Measurements from ENCODE around the gene CLEC19A.

CLEC19A gene

GRCh38 chr16:19285431-19285830, at the start of gene CLEC19A:
Gene CLEC19A (plus strand): TSS chr16:19285731. CDS start chr16:19285852, 121 bp downstream.
- no peak for DNase-seq (ENCODE audit: low read depth)

- DNase-seq (ENCODE audit: low read depth) = no peak
Measured at GRCh38 chr16:19235886-19236285, 49.6 kb upstream of the CLEC19A start.

- DNase-seq (ENCODE audit: low read depth) = no peak
Measured at GRCh38 chr16:19236561-19237209, 48.8 kb upstream of the CLEC19A start.

DNA sequence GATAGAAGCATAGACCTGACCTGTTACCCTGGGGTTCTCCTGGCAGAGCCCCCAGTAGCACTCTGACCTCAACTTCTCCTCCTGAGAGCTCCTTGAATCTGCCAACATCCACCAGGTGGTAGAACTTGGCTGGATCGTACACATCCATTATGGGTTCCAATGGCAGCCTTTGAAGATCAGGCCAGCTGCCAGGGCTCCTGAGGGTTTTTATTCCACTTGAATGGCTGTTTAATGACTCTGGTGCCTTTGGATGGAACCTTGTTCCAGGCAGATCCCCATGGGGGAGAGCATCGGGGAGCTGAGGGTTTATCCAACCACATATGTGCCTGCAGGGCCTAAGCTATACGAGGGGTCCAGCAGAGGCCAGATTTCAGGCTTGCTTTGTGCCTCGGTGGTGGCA, 47.1 kb upstream of the CLEC19A start:
- DNase-seq (ENCODE audit: low read depth) = no peak

DNA sequence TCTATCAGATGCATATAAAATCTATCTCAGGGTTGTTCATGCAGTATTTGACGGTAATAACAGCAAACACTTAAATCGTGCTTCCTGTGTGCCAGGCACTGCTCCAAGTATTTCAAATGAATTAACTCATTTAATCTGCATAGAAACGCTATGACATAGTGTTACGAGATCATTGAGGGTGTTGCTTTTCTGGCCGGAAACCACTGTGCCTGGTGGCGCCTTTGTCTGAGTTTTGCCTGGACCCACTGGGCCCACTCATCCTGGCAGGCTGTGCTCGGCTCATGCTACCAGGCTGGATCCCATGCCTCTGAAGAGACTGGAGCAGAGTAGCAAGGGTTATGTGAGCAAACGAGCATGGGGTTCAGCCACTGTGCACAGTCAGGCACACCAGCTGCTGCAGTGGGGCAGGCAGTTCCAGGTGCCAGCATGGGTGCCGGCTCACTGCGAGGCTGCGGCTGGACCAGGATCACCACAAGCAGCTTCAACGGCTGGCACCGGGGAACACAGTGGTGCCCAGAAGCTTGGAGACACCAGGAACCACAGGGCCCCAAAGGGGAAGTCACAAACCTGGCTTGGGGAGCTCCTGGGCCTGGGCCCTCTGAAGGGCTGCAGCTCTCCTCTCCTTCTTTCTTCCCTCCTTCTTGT, 45.9 kb upstream of the CLEC19A start:
- no peak for DNase-seq (ENCODE audit: low read depth)

- no peak for DNase-seq (ENCODE audit: low read depth)
Measured at GRCh38 chr16:19240494-19240893, 45.0 kb upstream of the CLEC19A start.

DNA sequence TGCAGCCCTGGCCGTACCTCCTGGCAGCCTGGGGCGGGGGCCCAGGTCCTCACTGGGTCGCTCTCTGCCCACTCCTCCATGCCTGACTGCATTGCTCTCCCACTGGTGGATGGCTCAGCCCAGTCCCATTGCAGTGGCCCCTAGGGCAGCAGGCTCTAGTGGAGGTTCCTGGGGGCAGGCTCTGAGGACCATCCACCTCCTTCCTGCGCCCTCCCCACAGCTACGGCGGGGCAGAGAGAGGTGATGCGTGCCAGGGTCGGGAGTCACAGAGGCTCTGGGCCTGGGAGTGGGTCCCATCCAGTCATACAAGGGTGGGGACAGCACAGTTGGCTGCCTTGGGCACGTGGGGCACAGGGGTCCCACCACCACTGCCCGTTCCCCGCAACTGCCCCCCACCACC, 44.0 kb upstream of the CLEC19A start:
- no peak for DNase-seq (ENCODE audit: low read depth)

- DNase-seq (ENCODE audit: low read depth) = no peak
Measured at GRCh38 chr16:19242186-19242585, 43.3 kb upstream of the CLEC19A start.

DNA sequence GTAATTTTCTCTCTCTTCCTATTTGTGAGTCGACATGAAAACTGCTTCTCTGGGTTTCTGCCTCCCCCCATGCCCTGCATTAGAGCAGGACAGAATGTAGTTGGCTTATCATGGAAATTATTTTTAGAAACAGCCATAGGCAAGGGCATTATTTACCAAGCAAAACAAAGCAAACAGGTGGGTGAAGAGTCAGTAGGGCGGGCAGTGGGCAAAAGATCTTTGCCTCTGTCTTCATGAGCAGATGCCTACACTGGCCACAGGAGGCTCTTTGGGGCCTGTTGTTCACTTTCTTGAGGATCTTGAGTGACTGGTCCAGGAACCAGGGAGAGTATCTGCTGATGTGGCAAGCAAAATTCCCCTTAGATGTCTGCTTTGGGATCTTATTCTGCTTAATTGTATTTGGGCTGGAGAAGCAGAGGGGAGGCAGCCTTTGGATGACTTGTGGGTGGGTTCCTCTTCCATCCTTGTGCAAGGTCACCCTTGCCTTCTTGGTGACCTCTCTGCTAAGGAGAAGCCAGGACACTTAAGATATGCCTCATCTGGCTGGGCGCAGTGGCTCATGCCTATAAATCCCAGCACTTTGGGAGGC, 42.5 kb upstream of the CLEC19A start:
- DNase-seq (ENCODE audit: low read depth) = no peak

DNA sequence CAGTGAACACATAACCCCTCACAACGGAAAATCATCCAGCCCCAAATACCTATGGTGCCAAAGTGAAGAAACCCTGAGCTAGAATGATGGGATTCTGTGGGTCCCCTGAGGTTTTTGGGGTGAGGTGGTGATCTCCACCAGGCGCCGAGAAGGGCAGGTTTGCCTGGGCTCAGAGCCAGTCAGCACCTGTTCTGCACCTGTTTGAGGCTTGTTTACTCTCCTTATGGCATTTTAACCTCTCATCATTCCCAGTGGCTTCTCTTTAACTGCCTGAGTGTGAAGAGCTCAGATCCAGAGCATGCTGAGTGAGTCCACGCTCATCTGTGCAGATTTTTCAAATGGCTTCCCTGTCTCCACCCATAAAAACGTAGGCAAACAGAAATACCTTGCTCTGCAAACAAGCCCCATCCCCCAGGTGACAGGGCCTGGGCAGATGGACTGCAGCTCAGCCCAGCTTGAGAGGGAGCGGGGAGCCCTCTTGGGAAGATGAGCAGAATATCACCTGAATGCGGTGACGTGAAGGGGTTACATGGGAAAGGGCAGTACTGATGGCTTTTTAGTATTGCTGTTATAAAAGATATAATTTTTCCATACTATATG, 40.1 kb upstream of the CLEC19A start:
- no peak for DNase-seq (ENCODE audit: low read depth)

- no peak for DNase-seq (ENCODE audit: low read depth)
Measured at GRCh38 chr16:19252904-19253303, 32.6 kb upstream of the CLEC19A start.

GRCh38 chr16:19254611-19255010, 30.9 kb upstream of the CLEC19A start:
- DNase-seq (ENCODE audit: low read depth) = no peak

DNA sequence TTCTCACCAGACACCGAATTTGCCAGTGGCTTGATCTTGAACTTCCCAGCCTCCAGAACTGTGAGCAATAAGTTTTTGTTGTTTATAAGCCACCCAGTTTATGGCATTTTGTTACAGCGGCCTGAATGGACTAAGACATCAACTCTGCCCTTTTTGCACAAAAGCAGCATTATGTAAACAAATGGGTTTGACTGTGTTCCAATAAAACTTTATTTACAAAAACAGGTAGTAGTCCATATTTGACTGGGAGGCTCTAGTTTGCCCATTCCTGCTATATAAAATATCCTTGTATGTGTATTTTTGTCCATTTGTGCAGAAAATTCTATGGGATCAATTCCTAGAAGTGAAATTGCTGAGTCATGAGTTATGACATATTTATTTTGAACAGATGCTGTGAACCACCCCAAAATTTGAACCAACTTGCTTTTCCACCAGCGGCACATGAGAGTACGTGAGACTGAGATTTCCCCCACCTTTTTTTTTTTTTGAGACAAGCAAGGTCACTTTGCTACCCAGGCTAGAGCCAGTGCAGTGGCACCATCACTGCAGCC, 21.3 kb upstream of the CLEC19A start:
- no peak for DNase-seq (ENCODE audit: low read depth)

DNA sequence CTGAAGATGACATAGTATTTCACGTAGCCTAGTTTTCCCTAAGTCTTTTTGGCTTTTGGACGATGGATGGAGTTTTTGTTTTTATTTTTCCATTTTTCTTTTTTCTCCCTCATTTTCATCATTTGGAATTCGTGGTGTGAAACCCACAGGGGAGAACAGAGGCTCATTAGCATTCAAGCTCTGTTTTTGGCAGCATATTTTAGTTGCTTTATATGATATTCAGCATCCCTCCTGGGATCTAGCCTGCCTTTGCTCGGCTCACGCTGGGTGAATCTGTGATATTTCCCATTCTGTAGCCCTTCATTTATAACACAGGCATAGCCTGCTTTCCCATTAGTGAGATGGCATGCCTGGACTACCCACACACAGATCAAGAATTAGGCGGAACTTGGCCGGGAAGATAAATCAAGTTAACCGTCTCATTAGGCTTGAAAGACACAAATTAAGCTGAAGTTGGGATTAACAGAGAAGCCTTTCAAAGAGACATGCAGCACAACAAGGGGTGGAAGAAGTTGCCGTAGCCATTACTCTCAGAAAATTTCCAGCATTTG, 20.1 kb upstream of the CLEC19A start:
- DNase-seq (ENCODE audit: low read depth) = no peak

GRCh38 chr16:19266774-19267173, 18.8 kb upstream of the CLEC19A start:
- no peak for DNase-seq (ENCODE audit: low read depth)

DNA sequence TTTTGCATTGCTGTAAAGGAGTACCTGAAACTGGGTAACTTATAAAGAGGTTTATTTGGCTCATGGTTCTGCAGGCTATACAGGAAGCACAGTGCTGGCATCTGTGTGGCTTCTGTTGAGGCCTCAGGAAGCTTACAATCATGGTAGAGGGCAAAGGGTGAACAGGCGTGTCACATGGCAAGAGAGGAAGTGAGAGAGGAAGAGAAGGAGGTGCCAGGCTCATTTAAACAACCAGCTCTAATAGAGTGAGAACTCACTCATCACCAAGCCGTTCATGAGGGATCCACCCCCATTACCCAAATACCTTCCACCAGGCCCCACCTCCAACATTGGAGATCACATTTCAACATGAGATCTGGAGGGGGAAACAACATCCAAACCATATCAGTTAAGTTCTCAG, 16.4 kb upstream of the CLEC19A start:
- no peak for DNase-seq (ENCODE audit: low read depth)

DNA sequence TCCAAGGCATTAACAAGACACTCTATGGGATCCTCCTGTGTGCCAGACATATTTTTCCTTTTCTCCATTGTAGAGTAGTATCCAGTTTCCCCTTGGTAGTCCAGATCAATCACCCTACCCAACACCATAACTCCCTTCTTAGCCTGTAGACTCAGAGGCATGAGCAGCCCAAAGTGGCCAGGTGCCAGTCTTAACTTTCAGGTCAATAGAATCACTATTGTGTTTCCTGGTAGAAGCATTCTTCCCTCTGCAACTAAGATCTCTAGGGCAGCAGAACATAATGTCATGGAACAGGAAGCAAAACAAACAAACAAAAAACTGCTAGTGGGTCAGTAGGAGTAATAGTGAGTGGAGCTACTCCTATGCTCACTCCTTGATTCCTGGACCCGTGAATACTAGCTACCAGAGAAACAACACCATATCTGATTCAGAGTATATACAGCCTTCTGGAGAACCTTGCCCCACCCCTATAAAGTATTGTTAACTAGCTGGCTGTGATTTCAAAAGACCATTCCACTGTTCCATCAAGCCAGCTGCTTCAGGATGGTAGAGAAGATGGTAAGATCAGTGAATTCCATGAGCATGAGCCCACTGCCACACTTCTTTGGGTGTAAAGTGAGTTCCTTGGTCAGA, 11.2 kb upstream of the CLEC19A start:
- no peak for DNase-seq (ENCODE audit: low read depth)

GRCh38 chr16:19278403-19278802, 7.1 kb upstream of the CLEC19A start:
- DNase-seq (ENCODE audit: low read depth) = no peak

GRCh38 chr16:19281246-19281645, 4.3 kb upstream of the CLEC19A start:
- DNase-seq (ENCODE audit: low read depth) = no peak

GRCh38 chr16:19282101-19282500, 3.4 kb upstream of the CLEC19A start:
- DNase-seq (ENCODE audit: low read depth) = no peak

- DNase-seq (ENCODE audit: low read depth) = no peak
Measured at GRCh38 chr16:19283637-19284036, 1.9 kb upstream of the CLEC19A start.

DNA sequence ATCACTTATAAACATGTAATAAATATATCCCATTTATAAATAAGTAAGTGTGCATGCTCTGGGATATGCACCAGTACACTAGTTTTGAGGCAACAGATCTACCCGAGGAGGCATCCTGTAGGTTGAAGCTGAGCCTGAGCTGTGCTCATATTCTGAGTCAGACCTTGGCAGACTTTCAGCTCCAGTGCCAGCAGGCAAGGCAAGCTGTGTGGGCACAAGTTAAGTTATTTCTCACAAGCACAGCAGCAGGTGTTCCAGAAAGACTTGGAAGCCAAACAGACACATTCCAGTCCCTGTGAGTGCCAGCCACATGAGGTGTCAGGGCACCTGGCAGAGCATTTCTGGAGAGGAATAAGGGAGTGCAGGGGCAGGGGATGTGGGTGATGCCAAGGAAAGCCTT, 1.3 kb upstream of the CLEC19A start:
- DNase-seq (ENCODE audit: low read depth) = peak; percentile 1
